Fibroblast of pulmonary artery (primary cell): ENCODE measurements around the gene FHL1.
"Not testable (repeated sequence)": the region's sequence is repeated elsewhere in the genome, so short reads cannot be mapped to it uniquely, and the experiment has no call there.

Experiments used
- DNase-seq: peaks from one replicate; pipeline ENCODE4 v3.0.0-alpha.2; 2010; ENCODE audit warnings: low read depth
- H3K4me3 ChIP-seq: replicated peaks from 2 replicates; pipeline ENCODE4 v1.5.1; 2011; ENCODE audit warnings: low read depth, mild to moderate bottlenecking, control low read depth, low read length, moderate library complexity
- CTCF ChIP-seq: IDR thresholded peaks from 2 replicates; pipeline ENCODE4 v1.5.1; 2011; ENCODE audit warnings: mild to moderate bottlenecking, control low read depth, low read length, inconsistent platforms; ENCODE audit errors: missing control alignments

FHL1 gene

GRCh38 chrX:136221851-136222513 lies 74.6 kb downstream of the FHL1 start:
- no peak for TF ChIP-seq CTCF
- DNase-seq = no peak
- H3K4me3 ChIP-seq = no peak overlapping the region

- TF ChIP-seq CTCF = no peak
Observed at GRCh38 chrX:136227074-136227473, 79.7 kb downstream of the FHL1 start.

GRCh38 chrX:136227948-136228838 lies 80.9 kb downstream of the FHL1 start:
- no peak overlapping the region for H3K4me3 ChIP-seq
- DNase-seq = no peak
- no peak for TF ChIP-seq CTCF

More at GRCh38 chrX:136227074-136227473, 79.7 kb downstream of the FHL1 start:
- DNase-seq = no peak
- no peak overlapping the region for H3K4me3 ChIP-seq

- TF ChIP-seq CTCF = no peak
- no peak overlapping the region for H3K4me3 ChIP-seq
- DNase-seq = no peak
Observed at GRCh38 chrX:136228839-136229207, 81.5 kb downstream of the FHL1 start.

- TF ChIP-seq CTCF = no peak
- H3K4me3 ChIP-seq = no peak overlapping the region
- DNase-seq = no peak
Observed at GRCh38 chrX:136237074-136237473, 89.7 kb downstream of the FHL1 start.

GRCh38 chrX:136237849-136238248 lies 90.5 kb downstream of the FHL1 start:
- not testable (repeated sequence) for DNase-seq, H3K4me3 ChIP-seq

GRCh38 chrX:136246201-136246600 lies 98.9 kb downstream of the FHL1 start:
- DNase-seq = no peak
- no peak for TF ChIP-seq CTCF
- H3K4me3 ChIP-seq = no peak overlapping the region
